Vagina (tissue), 2 donors: ENCODE data around the gene CMTM4. TPM values are rescaled to one million over a fixed set of nuclear protein-coding genes. Genes with fewer than 3 reads are reported as not detected.

Experiments
- DNase-seq, 2 donors: peaks; one replicate each; pipeline ENCODE4 v3.0.0-alpha.2; 2017; ENCODE audit errors: extremely low spot score in 2 of 2
- H3K27ac ChIP-seq: fragments of 200-600 bp; sonication (generic); one replicate; pipeline ENCODE4 v1.5.1; 2019
- H3K27me3 ChIP-seq: fragments of 200-600 bp; sonication (generic); one replicate; pipeline ENCODE4 v1.5.1; 2019
- H3K36me3 ChIP-seq, 2 donors: fragments of 200-600 bp; sonication (generic); one replicate each; pipeline ENCODE4 v1.5.1; 2017 to 2019
- H3K4me1 ChIP-seq: fragments of 200-600 bp; sonication (generic); one replicate; pipeline ENCODE4 v1.5.1; 2019
- H3K4me3 ChIP-seq, 2 donors: fragments of 200-600 bp; sonication (generic); 1 replicate in 1 of 2; 2 replicates in 1 of 2; pipeline ENCODE4 v1.5.1; 2016 to 2019
- H3K9me3 ChIP-seq: fragments of 200-600 bp; sonication (generic); one replicate; pipeline ENCODE4 v1.5.1; 2019
- POLR2A ChIP-seq, 2 donors: fragments of 450-650 bp; IDR thresholded peaks; one replicate each; pipeline ENCODE4 v1.6.1; 2017; ENCODE audit warnings: antibody characterized with exemption in 2 of 2, mild to moderate bottlenecking in 2 of 2, moderate library complexity in 2 of 2
- POLR2AphosphoS5 ChIP-seq, 2 donors: sonication (generic); formaldehyde crosslinking; IDR thresholded peaks; one replicate each; pipeline ENCODE4 v1.9.0; 2017; ENCODE audit warnings: antibody characterized with exemption in 2 of 2, mild to moderate bottlenecking in 2 of 2, low read depth in 1 of 2; ENCODE audit not compliant: insufficient read depth in 1 of 2
- intact Hi-C: fragments of 100-400 bp; cut with DNase I; formaldehyde crosslinking; loops from one replicate; pipeline ENCODE4 v1.15.1; 2023
- total RNA-seq: library from RNA; depleted of rRNA; stranded (reverse); fragments of >200 nt; gene quantifications from one replicate; pipeline ENCODE4 v1.2.3, GENCODE V29; 2016
- TF ChIP-seq, protein P1 (sequence below), 3 experiments: fragments of 450-650 bp in 2 of 3; fragments of 200-600 bp in 1 of 3; sonication (generic) in 1 of 3; IDR thresholded peaks; one replicate each; pipeline ENCODE4 v1.5.1; 2017 to 2019; ENCODE audit warnings: antibody characterized with exemption in 3 of 3, mild to moderate bottlenecking in 2 of 3, moderate library complexity in 2 of 3

CMTM4 gene
- total RNA-seq, 1 donor from 2014 or later = 15.7 TPM

DNA sequence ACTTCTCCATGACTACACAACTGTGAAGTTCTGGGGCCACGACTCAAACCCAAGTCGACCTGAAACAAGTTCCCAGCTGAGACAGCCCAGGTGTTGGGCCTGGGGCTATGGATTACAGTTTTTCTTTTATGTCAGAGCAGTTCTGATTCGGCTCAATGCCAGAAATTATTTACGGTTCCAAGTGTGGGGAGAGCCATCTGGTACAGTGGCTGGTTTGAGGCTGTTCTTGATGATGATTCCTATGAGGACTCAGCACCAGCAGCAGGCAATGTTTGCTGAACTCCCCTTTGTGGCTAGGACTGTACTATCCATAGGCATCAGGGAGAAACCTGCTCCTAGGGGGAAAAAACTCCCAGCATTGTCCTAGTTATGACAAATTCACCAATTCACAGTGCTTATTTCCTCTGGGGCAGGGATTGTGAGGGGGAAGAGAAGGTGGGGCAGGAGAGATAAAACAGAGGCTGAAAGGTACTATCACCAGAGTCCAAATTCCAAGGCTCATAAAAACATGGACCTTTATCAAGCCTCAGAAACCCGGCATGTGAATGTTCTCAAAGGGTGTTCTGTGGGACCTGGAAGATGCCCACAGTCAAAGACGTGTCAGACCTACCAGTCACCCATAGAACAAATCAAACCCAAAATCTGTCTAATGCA, 18.2 kb upstream of the CMTM4 start:
- no peak for DNase-seq
- no peaks in the 10 kb centered on the region for H3K4me1 ChIP-seq
- no peaks in the 10 kb centered on the region for H3K27me3 ChIP-seq
- intact Hi-C loops = no loop called here
- H3K36me3 ChIP-seq = peaks cover 0 to 5% of the 10 kb centered on the region in 2 donors
- TF ChIP-seq, protein P1, sequence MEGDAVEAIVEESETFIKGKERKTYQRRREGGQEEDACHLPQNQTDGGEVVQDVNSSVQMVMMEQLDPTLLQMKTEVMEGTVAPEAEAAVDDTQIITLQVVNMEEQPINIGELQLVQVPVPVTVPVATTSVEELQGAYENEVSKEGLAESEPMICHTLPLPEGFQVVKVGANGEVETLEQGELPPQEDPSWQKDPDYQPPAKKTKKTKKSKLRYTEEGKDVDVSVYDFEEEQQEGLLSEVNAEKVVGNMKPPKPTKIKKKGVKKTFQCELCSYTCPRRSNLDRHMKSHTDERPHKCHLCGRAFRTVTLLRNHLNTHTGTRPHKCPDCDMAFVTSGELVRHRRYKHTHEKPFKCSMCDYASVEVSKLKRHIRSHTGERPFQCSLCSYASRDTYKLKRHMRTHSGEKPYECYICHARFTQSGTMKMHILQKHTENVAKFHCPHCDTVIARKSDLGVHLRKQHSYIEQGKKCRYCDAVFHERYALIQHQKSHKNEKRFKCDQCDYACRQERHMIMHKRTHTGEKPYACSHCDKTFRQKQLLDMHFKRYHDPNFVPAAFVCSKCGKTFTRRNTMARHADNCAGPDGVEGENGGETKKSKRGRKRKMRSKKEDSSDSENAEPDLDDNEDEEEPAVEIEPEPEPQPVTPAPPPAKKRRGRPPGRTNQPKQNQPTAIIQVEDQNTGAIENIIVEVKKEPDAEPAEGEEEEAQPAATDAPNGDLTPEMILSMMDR (IDR thresholded peaks at IDR 0.05) = no peak
- no peaks in the 10 kb centered on the region for H3K9me3 ChIP-seq
- no peak overlapping the region for H3K27ac ChIP-seq
- H3K4me3 ChIP-seq = no peak overlapping the region

DNA sequence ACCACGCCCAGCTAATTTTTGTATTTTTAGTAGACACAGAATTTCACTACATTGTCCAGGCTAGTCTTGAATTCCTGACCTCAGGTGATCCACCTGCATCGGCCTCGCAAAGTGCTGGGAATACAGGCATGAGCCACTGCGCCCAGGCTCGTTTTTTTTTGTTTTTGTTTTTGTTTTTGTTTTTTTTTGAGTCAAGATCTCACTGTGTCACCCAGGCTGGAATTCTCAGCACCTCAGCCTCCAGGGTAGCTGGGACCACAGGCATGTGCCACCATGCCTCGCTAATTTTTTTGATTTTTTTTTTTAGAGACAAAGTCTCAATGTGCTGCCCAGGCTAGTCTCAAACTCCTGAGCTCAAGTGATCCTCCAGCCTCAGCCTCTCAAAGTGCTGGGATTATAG, 17.5 kb upstream of the CMTM4 start:
- no peak for DNase-seq
- H3K9me3 ChIP-seq = no peaks in the 10 kb centered on the region

DNA sequence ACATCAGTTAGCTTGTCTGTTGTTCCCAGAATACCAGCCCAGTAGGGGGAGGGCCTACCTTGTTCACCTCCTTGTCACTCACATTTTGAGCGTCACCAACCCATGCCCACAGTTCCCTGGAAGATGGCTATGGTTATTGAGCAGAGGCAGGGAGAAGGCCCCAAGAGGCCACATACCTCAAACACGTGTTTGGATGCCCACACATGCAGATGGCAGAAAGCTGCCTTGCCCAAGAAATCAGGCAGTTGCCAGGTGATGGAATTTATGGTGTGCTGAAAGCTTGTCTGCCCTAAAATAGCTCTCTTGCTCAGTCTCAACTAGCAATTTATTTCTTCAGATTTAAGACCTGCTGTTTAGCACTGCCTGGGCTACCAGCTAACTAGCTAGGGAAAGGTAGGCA, 16.5 kb upstream of the CMTM4 start:
- intact Hi-C loops = no loop called here

More for the DNA sequence above, 17.5 kb upstream of the CMTM4 start:
- no peak for TF ChIP-seq POLR2A (IDR thresholded peaks at IDR 0.05)
- no peak for TF ChIP-seq POLR2AphosphoS5 (IDR thresholded peaks at IDR 0.05; ENCODE audit: insufficient read depth in 1 of 2, low read depth in 1 of 2)
- TF ChIP-seq, protein P1 (IDR thresholded peaks at IDR 0.05) = no peak
- H3K27me3 ChIP-seq = no peaks in the 10 kb centered on the region
- intact Hi-C loops = no loop called here
- H3K4me3 ChIP-seq = no peak overlapping the region
- H3K27ac ChIP-seq = no peak overlapping the region
- no peaks in the 10 kb centered on the region for H3K4me1 ChIP-seq
- H3K36me3 ChIP-seq = peaks cover 0 to 5% of the 10 kb centered on the region in 2 donors

DNA sequence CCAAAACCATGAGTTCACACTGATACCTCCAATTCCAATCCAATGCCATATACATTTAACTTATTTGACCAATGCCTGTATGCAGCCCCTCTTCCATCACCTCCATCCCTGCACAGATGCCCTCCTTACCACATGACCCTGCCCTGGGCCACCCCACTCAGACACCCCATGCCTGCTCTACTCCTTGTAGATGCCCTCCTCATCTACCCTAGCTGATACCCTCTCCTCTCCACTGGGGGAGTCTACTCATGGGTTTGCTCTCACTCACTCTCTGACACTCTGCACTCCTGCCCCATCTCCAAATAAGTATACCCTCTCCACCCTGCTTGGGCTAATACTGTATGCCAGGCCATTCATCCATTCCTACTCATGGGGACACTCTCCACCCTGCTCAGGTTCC, 16.0 kb upstream of the CMTM4 start:
- TF ChIP-seq POLR2A (IDR thresholded peaks at IDR 0.05) = no peak
- TF ChIP-seq, protein P1 (IDR thresholded peaks at IDR 0.05) = no peak
- no peak for TF ChIP-seq POLR2AphosphoS5 (IDR thresholded peaks at IDR 0.05; ENCODE audit: insufficient read depth in 1 of 2, low read depth in 1 of 2)
- Histone ChIP-seq H3K27me3 (no peaks in the 10 kb centered on the region), H3K4me3 (no peak overlapping the region), H3K9me3 (no peaks in the 10 kb centered on the region), H3K27ac (no peak overlapping the region), H3K4me1 (no peaks in the 10 kb centered on the region), H3K36me3 (no peaks in the 10 kb centered on the region)
- intact Hi-C loops = no loop called here
- DNase-seq = no peak

More for the DNA sequence above, 16.5 kb upstream of the CMTM4 start:
- peaks cover 0 to 2% of the 10 kb centered on the region in 2 donors for H3K36me3 ChIP-seq
- no peak overlapping the region for H3K4me3 ChIP-seq
- no peak overlapping the region for H3K27ac ChIP-seq
- H3K9me3 ChIP-seq = no peaks in the 10 kb centered on the region
- TF ChIP-seq, protein P1 (IDR thresholded peaks at IDR 0.05) = no peak
- TF ChIP-seq POLR2AphosphoS5 (IDR thresholded peaks at IDR 0.05; ENCODE audit: insufficient read depth in 1 of 2, low read depth in 1 of 2) (no peak), POLR2A (IDR thresholded peaks at IDR 0.05) (no peak)
- no peaks in the 10 kb centered on the region for H3K27me3 ChIP-seq
- H3K4me1 ChIP-seq = no peaks in the 10 kb centered on the region
- no peak for DNase-seq

DNA sequence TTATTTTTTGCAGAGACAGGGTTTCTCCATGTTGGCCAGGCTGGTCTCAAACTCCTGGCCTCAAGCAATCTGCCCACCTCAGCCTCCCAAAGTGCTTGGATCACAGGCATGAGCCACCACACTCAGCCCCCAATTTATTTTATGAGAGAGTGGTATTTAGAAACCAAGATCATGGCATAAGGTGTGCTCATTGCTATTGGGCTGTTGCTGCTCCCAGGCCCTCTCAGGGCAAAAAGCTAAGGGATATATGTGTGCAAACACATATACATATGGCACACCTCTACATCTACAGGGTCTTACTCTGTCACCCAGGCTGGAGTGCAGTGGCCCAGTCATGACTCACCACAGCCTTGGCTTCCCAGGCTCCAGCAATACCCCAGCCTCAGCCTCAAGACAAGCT, 15.0 kb upstream of the CMTM4 start:
- intact Hi-C loops = no loop called here
- no peak for DNase-seq
- TF ChIP-seq POLR2A (IDR thresholded peaks at IDR 0.05) = no peak
- no peak for TF ChIP-seq POLR2AphosphoS5 (IDR thresholded peaks at IDR 0.05; ENCODE audit: insufficient read depth in 1 of 2, low read depth in 1 of 2)
- TF ChIP-seq, protein P1 (IDR thresholded peaks at IDR 0.05) = no peak
- H3K36me3 ChIP-seq = no peaks in the 10 kb centered on the region
- H3K4me1 ChIP-seq = peaks cover 2% of the 10 kb centered on the region
- no peak overlapping the region for H3K27ac ChIP-seq
- no peaks in the 10 kb centered on the region for H3K27me3 ChIP-seq
- H3K9me3 ChIP-seq = no peaks in the 10 kb centered on the region
- H3K4me3 ChIP-seq = no peak overlapping the region
